Midbrain (tissue), 1 donor: ENCODE measurements around the gene TMEM164.

Source experiments
- DNase-seq: peaks from one replicate; lab custom pipeline; 2025; lab: John Stamatoyannopoulos, UW

TMEM164 gene

DNA sequence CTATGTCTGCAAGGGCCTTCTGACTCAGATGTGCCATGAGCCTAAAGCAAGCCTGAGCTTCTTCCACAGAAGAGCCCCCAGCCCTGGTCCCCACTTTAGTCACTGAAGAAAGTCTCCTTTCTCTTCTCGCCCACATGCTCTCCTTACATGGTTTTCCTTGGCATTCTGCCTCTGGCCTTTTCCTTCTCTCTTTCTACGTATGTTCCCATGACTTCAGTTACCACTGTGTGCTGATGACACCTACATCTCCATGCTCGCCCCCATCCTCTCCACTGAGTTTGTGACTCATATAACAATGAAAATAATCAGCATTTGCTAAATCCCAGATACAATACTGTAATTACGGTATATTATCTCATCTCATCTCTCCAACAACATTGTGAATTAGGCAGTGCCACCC lies 165.7 kb downstream of the TMEM164 start:
- DNase-seq: no peak

- DNase-seq: no peak
These were observed 167.1 kb downstream of the TMEM164 start for GRCh38 chrX:110170029-110170428.

- DNase-seq: no peak
These were observed 168.5 kb downstream of the TMEM164 start for GRCh38 chrX:110171442-110171841.

DNA sequence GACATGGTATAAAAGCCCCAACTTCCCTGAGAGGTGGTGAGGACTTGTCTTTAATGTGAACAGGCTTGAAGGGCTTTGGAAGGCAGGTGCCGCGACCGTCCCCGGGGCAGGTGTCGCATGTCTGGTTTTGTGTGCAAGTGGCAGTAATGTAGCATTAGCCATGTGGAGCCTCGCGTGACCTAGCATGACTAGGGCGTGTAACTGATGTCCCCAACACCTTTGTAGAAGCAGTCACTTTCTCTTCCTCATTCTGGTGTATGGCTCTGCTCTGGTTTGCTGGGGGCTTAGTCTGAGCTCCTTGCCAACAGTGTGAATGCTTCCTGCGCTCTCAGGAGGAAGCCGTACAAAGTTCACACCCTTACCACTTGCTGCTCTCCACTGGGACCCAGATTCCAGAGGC lies 169.3 kb downstream of the TMEM164 start:
- DNase-seq: no peak

DNA sequence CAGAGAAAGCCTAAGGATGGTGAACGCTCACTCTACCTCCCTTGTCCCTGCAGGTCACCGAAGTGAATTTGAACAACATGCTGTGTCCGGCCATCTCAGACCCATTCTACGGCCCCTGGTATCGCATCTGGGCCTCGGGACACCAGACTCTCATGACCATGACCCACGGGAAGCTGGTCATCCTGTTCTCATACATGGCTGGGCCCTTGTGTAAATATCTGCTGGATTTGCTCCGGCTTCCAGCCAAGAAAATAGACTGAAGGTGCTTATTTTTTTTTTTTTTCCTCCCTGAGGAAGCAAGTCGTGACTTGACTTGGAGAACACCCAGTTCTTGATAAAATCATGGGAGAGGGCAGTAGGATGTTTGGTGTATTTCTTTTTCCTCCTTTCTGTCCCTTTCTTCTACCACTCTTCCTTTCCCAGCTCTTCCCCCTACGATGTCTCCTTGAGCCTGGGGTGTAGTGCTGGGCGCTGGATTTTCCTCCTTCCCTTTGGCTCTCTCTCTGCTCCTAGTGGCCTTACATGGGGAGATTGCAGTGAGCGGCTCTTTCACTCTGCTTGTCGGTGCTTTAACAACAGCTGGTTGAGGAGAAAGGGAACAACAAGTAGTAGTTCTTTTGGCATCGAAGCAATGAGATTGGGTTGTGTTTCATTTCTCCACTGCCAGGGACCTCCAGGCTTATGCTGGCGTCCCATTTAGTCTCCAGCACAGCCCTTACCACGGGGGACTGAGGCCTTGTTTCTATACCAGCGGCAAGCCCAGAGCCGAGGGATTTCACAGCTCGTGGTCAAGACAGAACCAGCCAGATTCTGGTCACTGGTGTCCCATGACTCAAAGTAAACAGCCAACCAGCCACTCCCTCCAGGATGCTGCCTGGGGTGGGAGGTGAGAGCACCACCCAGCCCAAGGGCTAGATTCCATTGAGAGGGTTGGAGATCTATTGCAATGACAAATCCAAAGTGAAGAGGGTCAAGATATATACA lies 170.6 kb downstream of the TMEM164 start:
- DNase-seq: no peak

GRCh38 chrX:110175146-110175545 lies 172.2 kb downstream of the TMEM164 start:
- no peak for DNase-seq

GRCh38 chrX:110175696-110176095 lies 172.8 kb downstream of the TMEM164 start:
- no peak for DNase-seq

DNA sequence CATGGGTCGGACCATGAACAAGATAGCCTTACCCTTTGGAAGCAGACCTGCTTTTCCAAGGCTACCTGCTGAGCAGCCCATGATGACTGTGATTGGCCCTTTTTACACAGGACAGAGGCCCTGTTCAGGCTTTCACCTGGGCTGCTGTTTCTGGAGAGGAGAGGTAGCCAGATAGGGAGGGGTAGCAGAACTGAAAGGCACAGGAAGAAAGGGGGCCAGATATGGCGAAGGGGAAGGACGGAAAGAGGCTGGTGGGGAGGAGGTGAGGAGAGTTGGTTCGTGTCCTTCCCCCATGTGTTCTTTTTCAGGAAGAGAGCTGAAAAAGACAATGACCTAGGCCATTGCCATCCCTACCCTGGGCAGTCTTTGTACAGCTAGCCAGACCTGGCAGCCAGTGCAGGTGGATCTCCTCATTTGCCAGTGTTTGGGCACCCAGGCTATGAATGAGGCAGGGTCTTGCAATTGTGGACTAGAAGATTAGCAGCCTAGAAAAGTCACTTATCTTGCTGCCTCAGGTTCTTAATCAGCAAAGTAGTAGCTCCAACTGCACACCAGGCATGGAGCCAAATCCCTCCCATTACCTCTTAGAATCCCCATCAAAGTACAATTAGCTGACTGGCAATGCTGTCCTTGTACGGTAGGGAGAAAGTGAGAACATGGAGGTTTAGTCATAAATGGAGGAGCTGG lies 175.4 kb downstream of the TMEM164 start:
- no peak for DNase-seq

DNA sequence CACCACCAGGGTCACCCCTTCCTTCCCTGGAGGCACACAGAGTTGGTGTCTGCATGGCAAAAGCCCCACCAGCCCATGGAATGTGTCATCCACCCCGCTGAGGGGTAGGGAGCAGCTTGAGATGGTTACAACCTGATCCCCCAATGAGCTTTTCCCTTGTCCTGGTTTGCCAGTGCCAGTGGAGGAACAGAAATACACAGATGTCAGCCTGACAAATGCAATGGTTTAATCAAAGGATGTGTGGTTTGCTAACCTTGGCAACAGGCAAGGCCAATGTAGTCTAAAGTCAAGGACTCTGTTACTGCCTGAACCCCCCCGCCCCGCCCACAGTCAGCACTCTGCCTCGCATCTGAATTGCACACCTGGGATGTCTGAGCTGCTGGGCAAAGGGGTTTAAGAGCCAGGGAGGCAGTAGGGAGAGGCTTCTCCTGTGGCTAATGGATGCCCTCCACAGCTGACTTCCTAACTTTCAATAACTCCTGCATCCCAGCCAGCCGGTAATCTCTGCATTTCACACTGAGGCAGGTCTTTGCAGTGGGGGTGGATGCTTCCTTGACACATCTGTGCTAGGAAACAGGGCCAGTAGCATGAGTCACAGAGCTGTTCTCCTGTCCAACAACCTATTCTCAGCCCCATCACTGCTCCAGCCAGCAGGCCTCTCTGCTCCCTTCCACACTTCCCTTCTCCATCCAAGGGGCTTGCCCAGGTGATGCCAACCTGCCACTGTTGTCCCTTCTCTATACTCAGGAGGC lies 177.4 kb downstream of the TMEM164 start:
- no peak for DNase-seq

- DNase-seq: no peak
These were observed 178.0 kb downstream of the TMEM164 start for GRCh38 chrX:110180928-110181310.

GRCh38 chrX:110181459-110182137 lies 178.7 kb downstream of the TMEM164 start:
- no peak for DNase-seq

DNA sequence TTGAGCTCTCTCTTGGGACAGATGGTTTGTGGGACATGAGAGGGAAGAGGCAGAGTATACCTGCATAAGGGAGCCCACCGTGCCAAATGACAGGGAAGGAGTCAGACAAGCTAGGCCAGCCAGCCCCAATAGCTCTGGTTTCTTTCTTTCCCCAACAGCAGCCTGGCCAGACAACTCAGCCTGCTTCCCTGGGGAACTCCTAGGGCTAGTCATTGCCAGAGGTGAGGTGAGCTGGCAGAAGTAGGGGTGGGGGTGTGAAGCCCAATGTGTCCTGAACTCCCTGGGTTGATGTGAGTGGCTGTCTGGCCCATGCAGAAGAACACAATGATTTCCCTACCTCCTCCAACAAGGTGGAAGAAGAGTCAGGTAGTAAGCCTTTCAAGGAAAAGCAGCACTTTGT lies 179.4 kb downstream of the TMEM164 start:
- DNase-seq: no peak

DNA sequence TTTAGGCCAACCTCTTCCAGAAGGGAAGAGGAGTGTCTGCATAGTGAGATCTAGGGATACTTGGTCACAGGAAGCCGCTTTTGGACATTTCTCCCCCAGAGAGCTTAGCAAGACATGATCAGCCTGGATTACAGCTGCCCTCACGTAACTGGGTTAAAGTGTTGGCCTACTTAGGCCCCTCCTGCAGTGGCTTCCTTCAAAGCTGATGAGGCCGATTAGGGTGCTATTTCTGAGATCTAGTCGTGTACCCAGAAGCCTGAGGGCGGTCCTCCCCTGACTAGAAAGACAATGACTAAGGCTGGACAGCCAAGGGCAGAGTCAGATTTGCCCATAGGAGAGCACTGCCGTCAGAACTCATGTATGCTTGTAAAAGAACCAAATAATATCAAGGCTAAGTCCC lies 180.0 kb downstream of the TMEM164 start:
- DNase-seq: no peak

DNA sequence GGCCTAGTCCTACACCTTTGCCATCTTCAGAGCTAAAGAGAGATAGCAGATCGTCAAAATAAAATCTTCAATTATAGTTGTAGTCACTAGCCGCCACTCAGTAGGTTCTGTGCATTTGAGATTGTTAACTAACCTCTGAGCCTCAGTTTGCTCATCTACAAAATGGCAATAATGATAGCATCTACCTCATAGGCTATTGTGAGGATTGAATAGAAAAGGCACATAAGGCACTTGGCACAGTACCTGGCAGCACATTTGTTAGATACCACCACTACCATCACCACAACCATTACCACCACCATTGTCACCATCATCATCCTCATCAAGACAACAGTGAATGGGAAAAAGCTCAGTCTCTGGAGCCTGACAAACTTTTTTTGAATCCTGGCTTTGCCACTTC lies 180.4 kb downstream of the TMEM164 start:
- DNase-seq: no peak

DNA sequence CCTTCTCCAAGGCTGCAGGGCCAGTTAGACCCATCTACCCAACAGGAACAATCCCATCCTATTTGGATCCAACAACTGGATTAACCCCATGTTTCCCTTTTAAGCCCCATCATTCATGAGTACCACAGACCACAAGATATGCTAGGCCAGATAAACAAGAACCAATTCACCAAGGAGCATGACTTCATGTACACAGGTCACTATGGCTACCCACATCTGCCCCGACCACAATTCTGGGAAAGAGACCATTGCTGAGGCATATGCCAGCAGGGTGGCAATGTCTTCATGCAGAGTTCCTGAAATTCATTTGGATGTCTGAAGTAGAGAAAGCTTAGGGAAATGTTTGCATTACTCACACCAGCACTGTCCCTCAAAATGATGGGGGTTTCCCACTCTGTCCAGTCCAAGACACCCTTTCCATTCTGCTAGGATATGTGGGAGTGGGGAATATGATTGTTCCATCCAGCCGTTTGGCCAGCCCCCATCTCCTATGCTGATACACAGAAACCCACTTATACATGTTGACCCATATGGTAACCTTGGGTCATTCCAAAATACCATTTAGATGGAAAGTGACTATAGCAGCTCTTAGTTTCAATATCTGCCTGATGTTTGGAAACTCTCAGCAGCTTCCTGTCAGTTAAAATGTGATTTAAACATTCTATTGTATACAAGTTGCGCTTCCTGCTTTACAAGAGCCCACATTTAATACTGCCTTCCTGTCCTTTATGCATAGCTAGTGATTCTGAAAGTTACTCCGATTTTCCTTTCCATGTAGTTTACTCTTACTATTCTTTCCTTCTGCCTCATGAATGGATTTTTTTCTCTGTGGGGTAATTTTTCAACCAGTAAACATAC lies 186.0 kb downstream of the TMEM164 start:
- no peak for DNase-seq

DNA sequence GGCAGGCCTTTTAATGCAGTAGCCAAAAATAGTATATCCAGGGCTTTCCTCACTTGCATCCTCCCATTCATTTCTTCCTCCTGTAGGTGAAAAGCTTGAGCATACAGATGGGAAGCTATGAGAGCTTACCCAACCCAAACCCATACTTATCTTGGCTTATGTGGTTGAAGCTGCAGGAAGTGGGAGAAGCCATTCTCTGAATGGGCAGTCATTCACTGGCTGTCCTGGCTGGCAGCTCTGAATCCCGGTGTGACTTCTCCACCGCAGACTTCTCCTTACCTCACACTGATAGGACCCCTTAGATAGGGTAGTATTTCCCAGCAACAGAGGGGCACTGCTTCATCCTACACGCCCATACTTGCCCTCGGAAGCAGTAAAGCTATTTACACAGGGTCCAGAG lies 189.6 kb downstream of the TMEM164 start:
- DNase-seq: no peak

DNA sequence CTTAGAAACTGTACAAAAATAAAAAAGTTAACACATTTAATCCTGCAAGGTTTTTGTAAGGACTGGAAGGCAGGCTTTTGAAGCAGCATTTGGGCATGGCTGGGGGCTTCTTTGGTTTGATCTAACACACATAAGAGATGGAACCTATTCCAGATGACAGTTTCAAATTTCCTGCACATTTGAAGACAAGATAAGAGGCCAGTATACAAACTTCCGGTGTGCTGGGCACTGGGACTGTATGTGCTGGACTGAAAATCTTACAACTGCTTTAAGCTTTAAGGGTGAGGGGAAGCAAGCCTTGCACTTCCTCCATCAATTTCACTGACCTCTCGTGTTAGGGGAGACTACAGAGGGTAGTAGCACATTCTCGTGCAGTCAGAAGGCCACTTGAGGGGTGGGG lies 192.1 kb downstream of the TMEM164 start:
- no peak for DNase-seq

GRCh38 chrX:110201799-110202198 lies 198.9 kb downstream of the TMEM164 start:
- DNase-seq: no peak

- no peak for DNase-seq
These were observed 202.1 kb downstream of the TMEM164 start for GRCh38 chrX:110204986-110205385.

DNA sequence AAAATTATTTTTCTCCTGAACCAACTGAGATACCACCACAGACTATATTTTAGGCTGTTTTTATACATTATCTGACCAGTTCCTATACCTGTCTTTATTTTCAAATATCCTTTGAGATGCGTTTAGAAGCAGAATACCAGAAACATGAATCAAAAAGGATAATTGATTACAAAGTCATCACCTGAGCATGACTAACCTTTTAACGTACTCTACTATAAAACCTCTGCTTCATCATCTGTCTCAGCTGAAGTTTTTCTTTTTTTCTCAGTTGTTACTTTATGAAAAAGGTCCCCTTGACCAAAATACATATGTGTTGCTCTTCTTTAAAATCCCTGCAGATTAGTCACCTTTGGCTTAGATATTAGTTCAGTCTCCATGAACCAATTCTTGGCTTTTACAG lies 205.2 kb downstream of the TMEM164 start:
- no peak for DNase-seq
